Ovary (tissue), 9 donors: ENCODE measurements around the gene HSCB. TPM values are rescaled to one million over a fixed set of nuclear protein-coding genes. Genes with fewer than 3 reads are reported as not detected.
A peak's percentile ranks its signal among the peaks of the same experiment; 100 is the strongest.
"Not testable (repeated sequence)": the region's sequence is repeated elsewhere in the genome, so short reads cannot be mapped to it uniquely, and the experiment has no call there.

Source experiments
- DNase-seq, 5 donors: peaks; one replicate each; pipeline ENCODE4 v3.0.0-alpha.2; 2019 to 2020
- H3K27ac ChIP-seq, 2 donors: fragments of 200-600 bp; one replicate each; pipeline versions ENCODE4 v1.5.1 to v1.8.0; 2019 to 2022
- H3K27me3 ChIP-seq: fragments of 200-600 bp; one replicate; pipeline ENCODE4 v1.8.0; 2022
- H3K36me3 ChIP-seq: fragments of 200-600 bp; sonication (generic); one replicate; pipeline ENCODE4 v1.5.1; 2019
- H3K4me1 ChIP-seq: one replicate; pipeline ENCODE4 v1.8.1; 2013; ENCODE audit warnings: mild to moderate bottlenecking, moderate library complexity; ENCODE audit not compliant: insufficient read depth
- H3K4me3 ChIP-seq: fragments of 200-600 bp; sonication (generic); one replicate; pipeline ENCODE4 v1.5.1; 2017
- H3K9me3 ChIP-seq, 2 donors: fragments of 200-600 bp in 1 of 2; sonication (generic) in 1 of 2; one replicate each; pipeline versions ENCODE4 v1.5.1 to v1.8.1; 2013 to 2019; ENCODE audit warnings: mild to moderate bottlenecking in 1 of 2, moderate library complexity in 1 of 2
- EP300 ChIP-seq: sonication (generic); formaldehyde crosslinking; IDR thresholded peaks from one replicate; pipeline ENCODE4 v1.6.1; 2017; ENCODE audit warnings: antibody characterized with exemption
- POLR2A ChIP-seq: fragments of 450-650 bp; IDR thresholded peaks from one replicate; pipeline ENCODE4 v1.6.1; 2017; ENCODE audit warnings: antibody characterized with exemption, mild to moderate bottlenecking, moderate library complexity
- WGBS, 3 donors: extraction: QIAGEN DNeasy Blood & Tissue Kit in 1 of 3; methylation state at CpG; one replicate each; pipeline versions ENCODE4 v1.1.5 to v1.1.7; 2013 to 2017; 5-methylcytosine and 5-hydroxymethylcytosine counted together
- intact Hi-C, 4 donors: fragments of 100-400 bp; cut with DNase I; formaldehyde crosslinking; loops; one replicate each; pipeline versions ENCODE4 v1.11.0 to v1.15.1; 2022 to 2023
- polyA plus RNA-seq, 2 donors: library from polyadenylated mRNA; stranded (reverse); fragments of 200-250 nt in 1 of 2; fragments of 350-450 nt in 1 of 2; fragmentation: Illumina TruSeq in 1 of 2; extraction: RNeasy Lipid Tissue Mini Kit (QIAGEN cat#74804) in 1 of 2; gene quantifications; one replicate each; pipeline ENCODE4 v1.2.3, GENCODE V29; 2013 to 2014
- total RNA-seq, 7 donors: library from RNA; depleted of rRNA in 2 of 7; stranded (reverse); fragments of >200 nt in 2 of 7; fragmentation: NEBNext Ultra II Directional in 3 of 7; extraction: Animal tissue kit (Norgen Biotek cat#: 25700) in 3 of 7; gene quantifications; one replicate each; pipeline versions ENCODE4 v1.1.0 to v1.2.4, GENCODE V29; 2016 to 2023
- TF ChIP-seq, protein P1 (sequence below), 3 donors: fragments of 450-650 bp in 2 of 3; fragments of 200-600 bp in 1 of 3; IDR thresholded peaks; one replicate each; pipeline versions ENCODE4 v1.5.1 to v1.8.0; 2016 to 2022; ENCODE audit warnings: antibody characterized with exemption in 3 of 3, mild to moderate bottlenecking in 1 of 3
- donor health status: DM: no; HTN: no; CAD: no; lungs with moderate emphysema.
- donor health status: DM: no; HTN: no; CAD: no.
- donor health status: Bipolar disorder and iron deficiency.
- donor health status: DM: yes; HTN: yes; CAD: no.
- donor health status: DM: no; HTN: no; CAD: no.
- donor health status: DM: yes; HTN: yes; CAD: no.

HSCB gene
- total and polyA plus RNA-seq, 9 donors, result 14.9 to 70.6 (median 18.3) TPM

- WGBS, 3 donors, result 0% methylated on average over 56 to 78 of the region's 78 CpGs
Measured at GRCh38 chr22:28800308-28801041, 58.6 kb downstream of the HSCB start, which contains the start of gene XBP1. Gene XBP1 (minus strand): TSS chr22:28800569.

DNA sequence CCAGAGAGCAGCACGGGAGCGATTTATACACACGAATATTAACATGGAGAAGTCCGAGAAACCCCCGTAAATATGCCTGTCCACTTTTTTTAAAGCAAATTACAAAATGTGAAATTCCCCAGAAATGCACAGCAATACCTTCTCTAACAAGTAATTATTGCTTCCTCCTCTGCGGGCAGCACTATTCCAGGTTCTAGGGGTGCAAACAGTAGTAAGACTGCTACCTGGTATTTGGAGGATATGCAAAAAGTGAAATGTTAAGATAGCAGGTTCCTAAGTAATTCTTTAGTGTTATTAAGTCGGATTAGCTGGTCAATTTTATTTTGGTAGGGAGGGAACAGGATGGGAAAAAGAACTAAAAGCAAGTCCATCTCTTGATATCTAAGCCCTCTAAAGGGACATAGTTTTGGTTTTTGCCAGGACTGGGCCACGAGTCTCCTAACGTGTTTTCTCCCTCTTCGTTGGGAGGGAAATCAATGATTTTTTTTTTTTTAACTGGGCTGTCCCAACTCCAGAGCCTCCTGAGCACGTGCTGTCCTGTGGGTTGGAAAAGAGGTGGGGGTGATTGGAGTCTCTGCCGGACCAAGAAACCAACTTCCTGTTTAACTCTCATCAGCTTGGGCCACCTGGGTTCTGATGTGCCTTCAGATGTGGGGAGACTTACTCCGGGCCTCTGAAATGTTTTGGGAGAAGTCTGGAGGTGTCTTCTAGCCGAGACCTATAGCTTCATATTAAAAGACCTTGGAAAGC is 60.2 kb downstream of the HSCB start:
- DNase-seq, result peak in 2 of 5 donors; percentile 43 to 49

More at GRCh38 chr22:28800308-28801041, 58.6 kb downstream of the HSCB start, which contains the start of gene XBP1:
- peak within 1 kb of the TSS; percentile 98 for H3K4me3 ChIP-seq
- no peaks in the 10 kb centered on the region for H3K27me3 ChIP-seq
- no peaks in the 10 kb centered on the region for H3K9me3 ChIP-seq
- H3K27ac ChIP-seq, result peak within 1 kb of the TSS; percentile 96 to 99
- TF ChIP-seq EP300 (no peak), POLR2A (peak; percentile 100)
- TF ChIP-seq, protein P1, sequence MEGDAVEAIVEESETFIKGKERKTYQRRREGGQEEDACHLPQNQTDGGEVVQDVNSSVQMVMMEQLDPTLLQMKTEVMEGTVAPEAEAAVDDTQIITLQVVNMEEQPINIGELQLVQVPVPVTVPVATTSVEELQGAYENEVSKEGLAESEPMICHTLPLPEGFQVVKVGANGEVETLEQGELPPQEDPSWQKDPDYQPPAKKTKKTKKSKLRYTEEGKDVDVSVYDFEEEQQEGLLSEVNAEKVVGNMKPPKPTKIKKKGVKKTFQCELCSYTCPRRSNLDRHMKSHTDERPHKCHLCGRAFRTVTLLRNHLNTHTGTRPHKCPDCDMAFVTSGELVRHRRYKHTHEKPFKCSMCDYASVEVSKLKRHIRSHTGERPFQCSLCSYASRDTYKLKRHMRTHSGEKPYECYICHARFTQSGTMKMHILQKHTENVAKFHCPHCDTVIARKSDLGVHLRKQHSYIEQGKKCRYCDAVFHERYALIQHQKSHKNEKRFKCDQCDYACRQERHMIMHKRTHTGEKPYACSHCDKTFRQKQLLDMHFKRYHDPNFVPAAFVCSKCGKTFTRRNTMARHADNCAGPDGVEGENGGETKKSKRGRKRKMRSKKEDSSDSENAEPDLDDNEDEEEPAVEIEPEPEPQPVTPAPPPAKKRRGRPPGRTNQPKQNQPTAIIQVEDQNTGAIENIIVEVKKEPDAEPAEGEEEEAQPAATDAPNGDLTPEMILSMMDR (IDR thresholded peaks at IDR 0.05), result peak in 2 of 3 donors; percentile 13 to 24
- peaks cover 7% of the 10 kb centered on the region for H3K4me1 ChIP-seq
- intact Hi-C loops, result no loop called here
- DNase-seq, result peak; percentile 94 to 97 (median 95)
- no peaks in the 10 kb centered on the region for H3K36me3 ChIP-seq

GRCh38 chr22:28802595-28803123 is 60.8 kb downstream of the HSCB start:
- 71 to 83% (median 76%) methylated on average over 7 of the region's 7 CpGs for WGBS, 3 donors
- Histone ChIP-seq H3K27ac (no peak overlapping the region), H3K4me1 (peaks cover 7% of the 10 kb centered on the region), H3K36me3 (no peaks in the 10 kb centered on the region), H3K4me3 (no peak overlapping the region), H3K27me3 (no peaks in the 10 kb centered on the region), H3K9me3 (no peaks in the 10 kb centered on the region)
- DNase-seq, result no peak
- intact Hi-C loops, result no loop called here
- TF ChIP-seq EP300, result no peak
- TF ChIP-seq, protein P1 (IDR thresholded peaks at IDR 0.05), result no peak
- no peak for TF ChIP-seq POLR2A

More for the DNA sequence above, 60.2 kb downstream of the HSCB start:
- TF ChIP-seq, protein P1 (IDR thresholded peaks at IDR 0.05), result no peak
- TF ChIP-seq EP300 (no peak), POLR2A (no peak)
- intact Hi-C loops, result no loop called here
- H3K27ac ChIP-seq, result peak overlapping the region in 1 of 2 donors; percentile 8
- H3K4me3 ChIP-seq, result peak overlapping the region; percentile 98
- no peaks in the 10 kb centered on the region for H3K36me3 ChIP-seq
- peaks cover 7% of the 10 kb centered on the region for H3K4me1 ChIP-seq
- WGBS, 3 donors, result 47 to 57% (median 54%) methylated on average over 14 of the region's 14 CpGs
- no peaks in the 10 kb centered on the region for H3K27me3 ChIP-seq
- no peaks in the 10 kb centered on the region for H3K9me3 ChIP-seq

- H3K36me3 ChIP-seq, H3K27me3 ChIP-seq, H3K9me3 ChIP-seq, H3K4me3 ChIP-seq, H3K4me1 ChIP-seq, H3K27ac ChIP-seq, intact Hi-C loops: not testable (repeated sequence)
- 92 to 96% (median 94%) methylated on average over 5 of the region's 5 CpGs for WGBS, 3 donors
- peak in 1 of 5 donors; percentile 4 for DNase-seq
Measured at GRCh38 chr22:28805426-28805825, 63.6 kb downstream of the HSCB start.

Other genes starting within 250 kb of the HSCB start
- gene TTC28, start 62.2 kb upstream of the HSCB start, total RNA-seq, result 100 to 1,000 TPM in 1 of 7 donors, 10 to 100 TPM in 6; 57.9 to 127 (median 82.2) TPM
- gene TTC28, start 62.2 kb upstream of the HSCB start, polyA plus RNA-seq, result 10 to 100 TPM; 16.7 to 24.3 TPM
- gene CHEK2, start 219 bp upstream of the HSCB start, total RNA-seq, result 10 to 100 TPM in 4 of 7 donors, 1 to 10 TPM in 3; 4.1 to 18.2 (median 10.1) TPM
- gene CHEK2, start 219 bp upstream of the HSCB start, polyA plus RNA-seq, result 10 to 100 TPM; 10.2 to 10.5 TPM
- gene CCDC117, start 30.7 kb downstream of the HSCB start, total RNA-seq, result 10 to 100 TPM; 14.9 to 24.7 (median 22.8) TPM
- gene CCDC117, start 30.7 kb downstream of the HSCB start, polyA plus RNA-seq, result 10 to 100 TPM; 11.7 to 34.2 TPM
- gene XBP1, start 58.5 kb downstream of the HSCB start, total RNA-seq, result 100 to 1,000 TPM; 115 to 229 (median 138) TPM
- gene XBP1, start 58.5 kb downstream of the HSCB start, polyA plus RNA-seq, result 100 to 1,000 TPM in 1 of 2 donors, 10 to 100 TPM in 1; 53.1 to 154 TPM
- gene ZNRF3, start 141.5 kb downstream of the HSCB start, total RNA-seq, result 10 to 100 TPM; 11.1 to 24.3 (median 14.1) TPM
- 1 to 10 TPM; 7.4 TPM for gene ZNRF3, start 141.5 kb downstream of the HSCB start, polyA plus RNA-seq